Lung (tissue), 12 donors: ENCODE measurements around the gene PRKD1. TPM values are rescaled to one million over a fixed set of nuclear protein-coding genes. Genes with fewer than 3 reads are reported as not detected.

ENCODE experiments used
- ATAC-seq: fragments of 200-7000 bp; cut with Tn5 transposase; one replicate; pipeline ENCODE4 v1.9.1; 2020; ENCODE audit warnings: moderate number of reproducible peaks; ENCODE audit not compliant: insufficient read depth, low FRiP score
- DNase-seq, 3 donors: peaks; one replicate each; pipeline ENCODE4 v3.0.0-alpha.2; 2013 to 2017
- H3K27ac ChIP-seq, 2 donors: one replicate each; pipeline ENCODE4 v1.5.1; 2013; ENCODE audit warnings: mild to moderate bottlenecking in 2 of 2, moderate library complexity in 2 of 2, control low read depth in 1 of 2, inconsistent platforms in 1 of 2, low read depth in 1 of 2, low read length in 1 of 2
- H3K27me3 ChIP-seq, 3 donors: one replicate each; pipeline ENCODE4 v1.5.1; 2013; ENCODE audit warnings: low read length in 2 of 3; ENCODE audit not compliant: control insufficient read depth in 3 of 3, insufficient read depth in 3 of 3
- H3K36me3 ChIP-seq, 4 donors: one replicate each; pipeline ENCODE4 v1.5.1; 2013; ENCODE audit warnings: low read length in 4 of 4, mild to moderate bottlenecking in 1 of 4, moderate library complexity in 1 of 4; ENCODE audit not compliant: control insufficient read depth in 4 of 4, insufficient read depth in 4 of 4
- H3K4me1 ChIP-seq, 5 donors: one replicate each; pipeline ENCODE4 v1.5.1; 2013; ENCODE audit warnings: low read length in 5 of 5, mild to moderate bottlenecking in 2 of 5, moderate library complexity in 1 of 5; ENCODE audit not compliant: control insufficient read depth in 5 of 5, insufficient read depth in 5 of 5
- H3K4me3 ChIP-seq: one replicate; pipeline ENCODE4 v1.5.1; 2013; ENCODE audit warnings: mild to moderate bottlenecking, control low read depth, moderate library complexity
- H3K9ac ChIP-seq, 2 donors: one replicate each; pipeline ENCODE4 v1.5.1; 2013; ENCODE audit warnings: low read length in 2 of 2, control low read depth in 1 of 2; ENCODE audit not compliant: insufficient read depth in 1 of 2
- H3K9me3 ChIP-seq, 4 donors: one replicate each; pipeline ENCODE4 v1.5.1; 2013; ENCODE audit warnings: low read length in 3 of 4, mild to moderate bottlenecking in 1 of 4, moderate library complexity in 1 of 4; ENCODE audit not compliant: control insufficient read depth in 4 of 4, insufficient read depth in 3 of 4
- WGBS, 2 donors: extraction: QIAGEN DNeasy Blood & Tissue Kit; methylation state at CpG; one replicate each; pipeline ENCODE4 v1.1.7; 2013; 5-methylcytosine and 5-hydroxymethylcytosine counted together
- polyA plus RNA-seq, 2 donors: library from polyadenylated mRNA; stranded (reverse); fragments of 200-250 nt; gene quantifications; one replicate each; pipeline ENCODE4 v1.2.1, GENCODE V29; 2013
- total RNA-seq, 2 donors: library from RNA; depleted of rRNA in 1 of 2; stranded (reverse); fragments of >200 nt in 1 of 2; gene quantifications; one replicate each; pipeline ENCODE4 v1.2.1, GENCODE V29; 2014 to 2021
- TF ChIP-seq, protein P1 (sequence below): IDR thresholded peaks from 2 replicates; pipeline ENCODE4 v1.5.1; 2012; ENCODE audit warnings: mild to moderate bottlenecking; ENCODE audit errors: control extremely low read depth, extremely low read depth
- donor health status: control.
- donor health status: control.
- donor health status: Bipolar disorder and iron deficiency.
- donor health status: healthy.
- donor health status: DM: yes; HTN: yes; CAD: no.

PRKD1 gene
- total and polyA plus RNA-seq, 4 donors = 4.0 to 20.9 (median 11.2) TPM

DNA sequence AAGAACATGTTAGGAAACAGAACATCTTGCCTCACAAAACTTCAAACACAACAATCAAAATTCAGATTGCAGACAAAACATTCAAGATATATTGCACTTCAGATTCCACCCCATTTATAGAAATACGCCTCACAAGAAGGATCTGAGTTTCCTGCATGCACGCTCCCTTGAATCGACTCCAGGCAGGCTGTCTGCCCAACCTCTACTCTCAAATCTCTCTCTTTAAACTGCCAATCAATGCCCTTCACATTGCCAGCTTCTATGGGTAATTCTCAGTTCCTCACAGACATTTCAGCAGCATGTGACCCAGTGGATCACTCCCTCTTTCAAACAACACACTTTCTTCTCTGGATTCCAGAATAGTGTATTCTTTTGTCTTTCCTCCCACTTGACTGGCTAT lies 184.1 kb downstream of the PRKD1 start:
- TF ChIP-seq, protein P1, sequence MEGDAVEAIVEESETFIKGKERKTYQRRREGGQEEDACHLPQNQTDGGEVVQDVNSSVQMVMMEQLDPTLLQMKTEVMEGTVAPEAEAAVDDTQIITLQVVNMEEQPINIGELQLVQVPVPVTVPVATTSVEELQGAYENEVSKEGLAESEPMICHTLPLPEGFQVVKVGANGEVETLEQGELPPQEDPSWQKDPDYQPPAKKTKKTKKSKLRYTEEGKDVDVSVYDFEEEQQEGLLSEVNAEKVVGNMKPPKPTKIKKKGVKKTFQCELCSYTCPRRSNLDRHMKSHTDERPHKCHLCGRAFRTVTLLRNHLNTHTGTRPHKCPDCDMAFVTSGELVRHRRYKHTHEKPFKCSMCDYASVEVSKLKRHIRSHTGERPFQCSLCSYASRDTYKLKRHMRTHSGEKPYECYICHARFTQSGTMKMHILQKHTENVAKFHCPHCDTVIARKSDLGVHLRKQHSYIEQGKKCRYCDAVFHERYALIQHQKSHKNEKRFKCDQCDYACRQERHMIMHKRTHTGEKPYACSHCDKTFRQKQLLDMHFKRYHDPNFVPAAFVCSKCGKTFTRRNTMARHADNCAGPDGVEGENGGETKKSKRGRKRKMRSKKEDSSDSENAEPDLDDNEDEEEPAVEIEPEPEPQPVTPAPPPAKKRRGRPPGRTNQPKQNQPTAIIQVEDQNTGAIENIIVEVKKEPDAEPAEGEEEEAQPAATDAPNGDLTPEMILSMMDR = no peak
- H3K36me3 ChIP-seq = no peaks in the 10 kb centered on the region
- DNase-seq (no peak), ATAC-seq (no peak)
- peaks cover 0 to 13% (median 0%) of the 10 kb centered on the region in 5 donors for H3K4me1 ChIP-seq
- no peaks in the 10 kb centered on the region for H3K9me3 ChIP-seq
- no peak overlapping the region for H3K27ac ChIP-seq
- no peak overlapping the region for H3K4me3 ChIP-seq
- H3K27me3 ChIP-seq = no peaks in the 10 kb centered on the region
- WGBS, 2 donors = 41 to 55% methylated on average over 3 of the region's 3 CpGs
- H3K9ac ChIP-seq = no peak overlapping the region

DNA sequence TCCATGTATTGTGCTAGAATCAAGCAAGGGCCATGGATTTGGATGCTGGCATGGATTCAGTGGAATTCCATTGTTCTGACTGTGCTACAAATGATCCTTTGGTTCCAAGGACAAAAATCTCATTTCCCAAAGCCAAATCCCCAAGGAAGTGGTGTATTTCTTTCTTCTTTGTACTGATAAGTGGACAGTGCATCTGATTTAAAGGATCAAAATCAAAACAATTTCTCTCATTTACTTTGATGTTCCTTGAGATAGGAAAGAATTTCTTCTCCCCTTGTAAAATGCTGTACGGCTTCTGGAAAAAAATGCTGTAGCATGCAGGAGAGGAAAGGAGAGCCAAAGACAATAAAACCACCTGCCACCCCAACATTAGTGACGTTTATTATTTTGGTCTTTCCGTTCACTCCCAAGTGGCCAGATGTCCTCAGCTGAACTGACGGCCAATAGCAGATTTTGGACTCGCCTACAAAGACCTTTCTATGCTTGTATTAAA lies 185.7 kb downstream of the PRKD1 start:
- ATAC-seq (no peak), DNase-seq (peak in 2 of 3 donors; percentile 18 to 51)
- Histone ChIP-seq H3K9ac (no peak overlapping the region), H3K9me3 (no peaks in the 10 kb centered on the region), H3K4me1 (peaks cover 0 to 13% (median 0%) of the 10 kb centered on the region in 5 donors), H3K27me3 (no peaks in the 10 kb centered on the region), H3K27ac (no peak overlapping the region), H3K4me3 (no peak overlapping the region), H3K36me3 (no peaks in the 10 kb centered on the region)
- WGBS, 2 donors = 63 to 71% methylated on average over 5 of the region's 5 CpGs
- TF ChIP-seq, protein P1 = no peak

DNA sequence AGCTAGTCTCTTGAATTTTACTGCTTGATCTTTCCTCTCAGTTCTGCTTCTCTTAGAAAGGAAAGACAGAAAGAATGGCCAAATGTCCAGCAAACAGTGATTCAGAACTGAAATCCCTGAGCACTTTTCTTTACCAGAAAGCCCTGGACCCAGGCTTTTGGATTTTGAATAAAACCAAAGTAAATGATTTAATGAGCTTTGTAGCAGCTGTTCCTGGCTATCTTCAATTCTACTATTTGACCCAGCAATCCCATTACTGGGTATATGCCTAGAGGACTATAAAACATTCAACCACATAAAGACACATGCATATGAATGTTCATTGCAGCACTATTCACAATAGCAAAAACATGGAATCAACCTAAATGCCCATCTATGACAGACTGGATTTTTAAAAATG lies 187.2 kb downstream of the PRKD1 start:
- Histone ChIP-seq H3K4me3 (no peak overlapping the region), H3K27ac (no peak overlapping the region), H3K27me3 (no peaks in the 10 kb centered on the region), H3K9ac (no peak overlapping the region), H3K9me3 (no peaks in the 10 kb centered on the region), H3K36me3 (no peaks in the 10 kb centered on the region), H3K4me1 (peaks cover 0 to 9% (median 3%) of the 10 kb centered on the region in 5 donors)
- TF ChIP-seq, protein P1 = no peak
- no peak for ATAC-seq
- DNase-seq = no peak

DNA sequence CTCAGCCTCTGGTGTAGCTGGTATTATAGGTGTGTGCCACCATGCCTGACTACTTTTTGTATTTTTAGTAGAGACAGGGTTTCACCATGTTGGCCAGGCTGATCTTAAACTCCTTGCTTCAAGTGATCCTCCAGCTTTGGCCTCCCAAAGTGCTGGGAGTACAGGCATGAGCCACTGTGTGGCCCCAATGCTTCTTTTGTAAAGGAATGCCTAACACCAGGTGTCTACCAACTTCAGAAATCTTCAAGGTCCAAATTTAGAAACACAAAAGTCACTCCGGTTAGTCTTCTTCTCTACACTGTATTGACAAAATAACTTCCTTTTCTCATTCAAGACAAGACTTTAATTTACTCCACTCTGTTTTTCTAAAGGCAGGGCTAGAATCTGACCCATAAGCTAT lies 188.7 kb downstream of the PRKD1 start:
- no peaks in the 10 kb centered on the region for H3K27me3 ChIP-seq
- no peaks in the 10 kb centered on the region for H3K36me3 ChIP-seq
- H3K9me3 ChIP-seq = no peaks in the 10 kb centered on the region
- H3K4me1 ChIP-seq = peaks cover 0 to 5% (median 1%) of the 10 kb centered on the region in 5 donors
- ATAC-seq (no peak), DNase-seq (no peak)
- WGBS, 2 donors = 82 to 94% methylated on average over 1 of the region's 1 CpG
- TF ChIP-seq, protein P1 = no peak
- no peak overlapping the region for H3K27ac ChIP-seq
- no peak overlapping the region for H3K9ac ChIP-seq
- no peak overlapping the region for H3K4me3 ChIP-seq
